IPS-18c (cell line): ENCODE data around the gene PTTG1IP.
A peak's percentile ranks its signal among the peaks of the same experiment; 100 is the strongest.

Experiments used
- H3K4me3 ChIP-seq: 2 replicates; pipeline ENCODE4 v1.7.0; 2013; ENCODE audit warnings: low read depth, mild to moderate bottlenecking, low read length, moderate library complexity; ENCODE audit not compliant: insufficient read depth
- H3K9me3 ChIP-seq: one replicate; pipeline ENCODE4 v1.6.1; 2013; ENCODE audit warnings: mild to moderate bottlenecking, low read length, moderate library complexity; ENCODE audit not compliant: control insufficient read depth, insufficient read depth

The PTTG1IP gene

GRCh38 chr21:44846485-44847260, 26.8 kb downstream of the PTTG1IP start:
- H3K9me3 ChIP-seq: no peaks in the 10 kb centered on the region
- H3K4me3 ChIP-seq: no peak overlapping the region; the same call in 1 of the 2 replicates

DNA sequence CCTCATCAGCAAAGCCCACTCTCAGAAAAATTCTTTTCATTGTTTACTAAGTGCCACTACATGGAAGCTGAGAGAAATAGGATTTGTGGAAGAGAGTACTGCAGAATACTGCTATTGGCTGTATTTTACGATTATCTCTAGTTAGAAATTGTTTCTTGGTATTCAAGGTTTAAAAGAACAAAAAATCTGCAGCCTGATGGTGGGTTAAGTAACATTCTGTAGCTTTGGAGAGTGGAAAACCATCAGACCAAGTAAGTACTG, 27.3 kb downstream of the PTTG1IP start:
- Histone ChIP-seq H3K9me3 (no peaks in the 10 kb centered on the region), H3K4me3 (peak overlapping the region; percentile 31; the same call in 1 of the 2 replicates)

GRCh38 chr21:44845418-44846223, 27.9 kb downstream of the PTTG1IP start:
- H3K4me3 ChIP-seq: peak overlapping the region; percentile 31; the same call in 1 of the 2 replicates

GRCh38 chr21:44844256-44844655, 29.2 kb downstream of the PTTG1IP start:
- no peaks in the 10 kb centered on the region for H3K9me3 ChIP-seq
- no peak overlapping the region for H3K4me3 ChIP-seq

More at GRCh38 chr21:44845418-44846223, 27.9 kb downstream of the PTTG1IP start:
- H3K9me3 ChIP-seq: no peaks in the 10 kb centered on the region

- Histone ChIP-seq H3K9me3 (peaks cover 2% of the 10 kb centered on the region), H3K4me3 (no peak overlapping the region)
These were observed 30.6 kb downstream of the PTTG1IP start for GRCh38 chr21:44842721-44843445.

DNA sequence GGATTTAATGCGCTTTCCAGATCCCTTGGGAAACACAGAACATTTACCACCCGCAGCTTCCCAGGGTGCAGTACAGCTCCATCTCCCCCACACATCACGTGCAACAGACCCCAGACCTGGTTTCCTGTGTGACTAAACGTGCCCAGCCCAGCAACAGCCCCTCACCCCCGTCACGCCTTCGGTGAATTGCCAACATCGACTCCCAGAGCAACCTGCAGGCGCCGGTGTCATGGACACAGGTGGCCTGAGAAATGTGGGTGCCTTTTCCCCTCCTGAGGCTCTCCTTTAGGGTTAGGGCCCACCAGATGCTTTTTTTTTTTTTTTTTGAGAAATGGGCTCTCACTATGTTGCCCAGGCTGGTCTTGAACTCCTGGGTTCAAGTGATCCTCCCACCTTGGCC, 31.4 kb downstream of the PTTG1IP start:
- no peak overlapping the region for H3K4me3 ChIP-seq
- peaks cover 2% of the 10 kb centered on the region for H3K9me3 ChIP-seq

- Histone ChIP-seq H3K9me3 (peaks cover 2% of the 10 kb centered on the region), H3K4me3 (no peak overlapping the region)
These were observed 32.7 kb downstream of the PTTG1IP start for GRCh38 chr21:44840771-44841170.

DNA sequence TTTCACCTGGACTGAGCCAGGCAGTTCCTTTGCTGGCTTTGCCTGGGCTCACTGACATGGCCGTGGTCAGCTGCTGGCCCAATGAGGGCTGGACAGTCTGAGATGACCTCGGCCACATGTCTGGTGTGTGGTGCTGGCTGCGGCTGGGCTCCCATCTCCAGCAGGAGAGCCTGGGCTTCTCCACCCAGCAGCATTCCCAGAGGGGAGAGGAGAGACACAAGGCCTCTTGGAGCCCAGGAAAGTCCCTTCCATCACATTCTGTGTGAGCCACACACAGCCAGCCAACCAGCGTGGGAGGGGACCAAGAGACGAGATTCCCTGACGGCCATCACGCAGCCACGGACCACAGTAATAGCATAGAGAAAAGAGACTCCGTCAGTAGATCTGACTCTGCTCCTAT, 34.5 kb downstream of the PTTG1IP start:
- Histone ChIP-seq H3K4me3 (no peak overlapping the region), H3K9me3 (peaks cover 2% of the 10 kb centered on the region)

- peaks cover 2% of the 10 kb centered on the region for H3K9me3 ChIP-seq
These were observed 35.2 kb downstream of the PTTG1IP start for GRCh38 chr21:44838039-44838895.

DNA sequence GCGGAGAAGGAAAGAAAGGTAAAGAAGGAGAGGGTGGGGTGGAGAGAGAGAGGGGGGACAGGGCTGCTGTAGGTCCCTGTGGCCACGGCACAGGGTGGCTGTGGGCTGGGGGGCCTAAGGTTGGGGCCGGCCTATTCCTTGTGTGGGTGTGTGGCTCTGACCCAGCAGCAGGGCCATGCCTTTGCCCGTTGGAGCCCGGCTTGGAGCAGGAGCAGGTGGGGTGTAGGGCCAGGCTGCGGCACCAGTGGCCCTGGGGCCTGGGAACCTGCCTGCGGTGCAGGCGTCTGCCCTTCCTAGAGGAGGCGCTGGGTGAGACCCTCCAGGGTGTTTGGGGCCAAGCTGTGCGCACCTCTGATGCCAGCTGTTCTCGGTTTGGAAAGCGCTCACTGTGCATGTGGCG, 36.0 kb downstream of the PTTG1IP start:
- H3K4me3 ChIP-seq: no peak overlapping the region
- peaks cover 2% of the 10 kb centered on the region for H3K9me3 ChIP-seq

More at GRCh38 chr21:44838039-44838895, 35.2 kb downstream of the PTTG1IP start:
- H3K4me3 ChIP-seq: no peak overlapping the region

GRCh38 chr21:44836666-44837471, 36.6 kb downstream of the PTTG1IP start:
- Histone ChIP-seq H3K9me3 (peaks cover 2% of the 10 kb centered on the region), H3K4me3 (no peak overlapping the region)

DNA sequence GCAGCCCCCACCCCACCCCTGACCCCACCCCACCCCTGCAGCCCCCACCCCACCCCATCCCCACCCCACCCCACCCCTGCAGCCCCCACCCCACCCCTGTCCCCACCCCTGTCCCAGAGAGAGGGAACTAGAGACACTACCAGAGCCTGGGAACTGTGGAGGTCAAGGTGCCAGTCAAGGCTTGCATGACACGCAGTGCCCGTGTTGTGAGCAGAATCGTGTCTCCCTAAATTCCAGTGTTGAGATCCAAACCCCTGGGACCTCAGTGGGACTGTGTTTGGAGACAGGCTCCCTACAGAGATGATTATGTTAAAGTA, 37.2 kb downstream of the PTTG1IP start:
- peaks cover 2% of the 10 kb centered on the region for H3K9me3 ChIP-seq
- H3K4me3 ChIP-seq: no peak overlapping the region

DNA sequence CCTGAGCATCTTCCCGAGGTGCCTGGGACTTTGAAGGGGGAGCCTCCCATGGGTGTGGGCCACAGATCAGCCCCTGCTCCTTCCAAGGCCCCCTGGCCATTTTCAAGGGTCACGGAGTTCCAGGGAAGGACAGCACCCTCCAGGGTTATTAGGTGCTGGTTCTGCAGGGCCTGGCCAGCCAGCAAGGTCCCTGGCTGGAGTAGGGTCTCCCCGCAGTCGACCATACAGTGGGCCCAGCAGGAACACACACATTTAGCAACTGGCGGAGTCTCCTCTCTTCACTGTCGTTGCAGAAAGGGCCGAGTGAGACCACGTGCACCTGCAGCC, 37.9 kb downstream of the PTTG1IP start:
- no peak overlapping the region for H3K4me3 ChIP-seq
- peaks cover 2% of the 10 kb centered on the region for H3K9me3 ChIP-seq

DNA sequence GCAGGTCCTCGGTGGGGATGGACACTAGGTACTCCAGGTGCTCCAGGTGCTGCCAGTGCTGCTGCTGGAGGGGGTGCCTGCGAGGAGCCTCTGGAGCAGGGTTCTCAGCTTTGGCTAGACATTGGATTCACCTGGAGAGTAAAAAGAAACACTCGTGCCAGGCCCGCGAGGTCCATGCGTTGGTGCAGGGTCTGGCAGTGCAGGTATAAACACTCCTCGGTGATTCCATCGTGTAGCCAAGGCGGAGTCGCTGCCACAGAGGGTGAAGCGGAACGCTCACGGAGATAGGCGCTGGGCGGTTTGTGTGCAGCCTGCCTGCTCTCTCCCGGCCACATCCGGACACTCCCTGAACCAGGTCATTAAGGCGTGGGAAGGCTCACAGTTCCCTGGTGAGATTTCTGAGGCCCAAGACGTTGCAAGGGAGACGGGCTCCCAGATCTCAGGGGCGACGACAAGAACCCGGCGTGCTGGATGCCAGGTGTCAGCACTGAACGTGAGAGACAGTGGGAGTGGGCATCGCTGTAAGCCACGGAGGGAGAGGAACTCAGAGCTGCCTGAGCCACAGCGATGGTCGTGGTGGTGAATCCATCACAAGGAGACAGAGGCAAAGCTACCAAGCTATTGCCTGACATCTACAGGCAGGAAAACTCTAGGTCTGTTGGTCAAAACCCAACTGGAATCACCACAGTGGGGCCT, 38.4 kb downstream of the PTTG1IP start:
- H3K4me3 ChIP-seq: no peak overlapping the region
- peaks cover 2% of the 10 kb centered on the region for H3K9me3 ChIP-seq

GRCh38 chr21:44834231-44834950, 39.1 kb downstream of the PTTG1IP start:
- Histone ChIP-seq H3K4me3 (no peak overlapping the region), H3K9me3 (peaks cover 2% of the 10 kb centered on the region)
